Testis (tissue), 2 donors: ENCODE measurements around the gene ASB3.

Source experiments
- CTCF ChIP-seq, 3 experiments: fragments of 450-650 bp in 2 of 3; fragments of 200-600 bp in 1 of 3; sonication (generic) in 1 of 3; IDR thresholded peaks; one replicate each; pipeline ENCODE4 v1.5.1; 2016 to 2019; ENCODE audit warnings: antibody characterized with exemption in 3 of 3, mild to moderate bottlenecking in 2 of 3, moderate library complexity in 1 of 3
- POLR2A ChIP-seq: fragments of 450-650 bp; IDR thresholded peaks from one replicate; pipeline ENCODE4 v1.6.1; 2017; ENCODE audit warnings: antibody characterized with exemption, mild to moderate bottlenecking, moderate library complexity

- no peak for TF ChIP-seq CTCF (IDR thresholded peaks at IDR 0.05)
- TF ChIP-seq POLR2A, result no peak
Observed at GRCh38 chr2:53694096-53694771, 92.5 kb downstream of the ASB3 start.
